Middle frontal gyrus (tissue), 1 donor: ENCODE results near the gene JKAMP.

Experiments
- DNase-seq: peaks from one replicate; pipeline ENCODE4 v3.0.0-alpha.2; 2015; ENCODE audit warnings: low spot score; ENCODE audit errors: extremely low spot score

The JKAMP gene

GRCh38 chr14:59481407-59481806 lies 2.9 kb upstream of the JKAMP start:
- DNase-seq, result no peak

DNA sequence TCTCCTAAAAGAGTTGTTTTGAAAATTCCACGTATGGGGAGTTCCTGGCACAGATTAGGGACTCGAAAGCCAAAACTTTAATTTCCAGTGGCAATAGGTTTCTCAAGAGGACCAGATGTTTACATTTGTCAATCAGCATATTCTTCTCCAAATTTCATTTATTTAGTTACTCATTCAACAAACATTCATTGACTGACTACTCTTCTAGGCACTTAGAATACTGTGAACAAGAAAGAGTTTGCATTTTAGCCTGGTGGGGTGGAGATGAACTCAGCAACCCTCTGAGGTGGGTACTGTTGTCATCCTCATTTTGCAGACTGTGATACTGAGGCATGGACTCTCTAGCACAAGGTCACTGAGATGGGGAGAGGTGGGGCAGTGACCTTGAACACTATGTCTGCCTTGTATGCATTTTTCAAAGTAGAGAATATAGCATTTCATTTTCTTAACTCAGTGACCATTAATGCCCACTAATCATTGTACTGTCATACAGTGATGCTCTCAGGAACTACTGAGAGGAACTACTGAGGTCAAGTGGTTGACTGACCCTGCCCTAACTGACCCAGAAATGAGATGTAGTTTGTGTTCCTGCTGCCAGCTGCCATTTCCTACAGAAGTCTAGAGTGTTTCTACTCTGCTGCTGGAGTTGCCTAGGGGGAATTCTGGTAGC lies 2.3 kb upstream of the JKAMP start:
- no peak for DNase-seq

DNA sequence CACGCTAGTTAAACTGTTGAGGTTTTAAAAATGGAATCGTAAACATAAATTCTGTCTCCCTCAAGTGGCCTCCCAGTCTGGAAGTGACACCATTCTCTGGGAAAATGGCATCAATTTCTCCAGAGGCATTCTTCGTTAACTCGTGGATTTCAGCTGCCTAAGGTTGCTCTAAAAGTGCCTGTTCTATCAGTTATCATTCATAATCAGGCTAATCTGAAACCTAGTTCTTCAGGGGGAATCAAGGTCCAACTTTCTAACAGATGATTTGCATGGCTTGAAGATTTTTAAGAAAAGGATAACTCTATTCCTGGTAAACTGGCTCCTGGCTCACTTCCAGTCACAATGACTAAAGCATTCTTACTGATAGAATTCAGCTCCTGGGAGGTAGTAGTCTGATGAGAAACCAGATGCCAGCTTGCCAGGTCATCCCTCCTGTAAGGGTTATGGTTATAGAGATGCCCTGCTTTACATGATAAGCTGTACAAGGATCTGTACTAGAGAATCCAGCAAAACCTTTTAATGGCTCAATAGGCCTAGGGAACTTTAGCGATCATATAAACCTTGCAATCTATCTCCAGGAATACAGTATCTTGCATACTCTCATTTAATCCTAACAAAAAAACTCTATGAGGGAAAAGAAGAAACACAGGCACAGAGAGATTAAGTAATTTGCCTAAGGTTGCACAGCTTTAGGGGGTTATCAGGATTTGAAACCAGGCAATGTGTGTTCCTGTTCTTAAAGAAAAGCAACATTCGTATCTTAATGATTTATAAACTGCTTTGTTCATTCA lies 1.6 kb upstream of the JKAMP start:
- no peak for DNase-seq

DNA sequence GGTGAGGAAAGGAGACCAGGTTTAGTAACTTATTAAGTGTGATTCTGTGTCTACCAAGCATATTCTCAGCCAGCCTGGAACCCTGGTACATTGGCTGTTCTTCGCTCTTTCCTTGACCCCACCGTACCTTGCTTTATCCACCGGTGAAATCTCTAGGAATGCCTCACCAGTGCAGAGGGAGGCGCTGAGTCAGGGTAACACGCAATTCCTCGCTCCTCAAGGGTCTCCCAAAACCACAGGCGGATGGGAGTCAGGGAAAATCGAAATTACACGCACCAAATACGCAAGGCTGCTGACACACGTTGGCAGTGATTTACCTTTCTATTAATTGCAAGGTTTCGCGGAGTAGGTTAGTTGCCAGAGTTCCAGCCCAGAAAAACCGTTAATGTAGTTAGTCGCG lies 954 bp upstream of the JKAMP start:
- no peak for DNase-seq

GRCh38 chr14:59484639-59485175 lies 390 bp downstream of the JKAMP start:
- no peak for DNase-seq

DNA sequence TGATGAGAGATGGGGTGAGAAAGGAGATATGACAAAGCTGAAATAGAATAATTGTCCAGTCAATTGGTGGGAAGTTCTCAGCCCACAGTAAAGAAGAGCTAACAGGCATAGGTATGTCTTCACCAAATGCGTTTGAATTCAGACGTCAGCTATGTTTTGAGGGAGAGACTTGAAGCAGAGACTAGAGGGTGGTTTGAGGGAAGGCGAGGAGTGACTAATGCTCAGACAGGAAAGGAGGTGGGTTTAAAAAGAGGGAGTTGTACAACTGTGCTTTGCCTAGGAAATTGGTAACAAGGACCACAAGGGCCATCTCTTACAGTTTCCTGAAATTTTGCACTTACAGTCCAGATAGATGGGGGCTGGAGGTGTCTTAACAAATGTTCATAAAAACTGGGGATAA lies 6.4 kb downstream of the JKAMP start:
- DNase-seq, result no peak

DNA sequence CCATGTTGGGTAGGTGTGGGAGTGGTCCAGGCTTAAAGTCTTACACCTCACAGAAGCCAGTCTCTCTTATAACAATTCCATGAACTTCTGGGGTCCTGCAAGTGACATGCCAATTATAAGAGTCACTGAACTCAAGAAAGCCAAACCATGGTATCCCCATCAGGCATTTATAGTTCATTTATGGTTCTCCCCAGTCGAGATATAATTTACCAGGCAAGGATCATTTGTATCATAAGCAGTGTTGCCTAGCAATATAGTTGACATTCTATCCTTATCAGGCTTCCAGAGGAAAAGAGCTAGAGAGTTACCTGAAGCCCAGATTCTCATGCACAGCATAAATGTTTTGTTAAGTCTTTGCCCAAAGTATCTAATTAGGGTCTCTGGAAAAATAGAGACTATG lies 8.1 kb downstream of the JKAMP start:
- DNase-seq, result no peak

DNA sequence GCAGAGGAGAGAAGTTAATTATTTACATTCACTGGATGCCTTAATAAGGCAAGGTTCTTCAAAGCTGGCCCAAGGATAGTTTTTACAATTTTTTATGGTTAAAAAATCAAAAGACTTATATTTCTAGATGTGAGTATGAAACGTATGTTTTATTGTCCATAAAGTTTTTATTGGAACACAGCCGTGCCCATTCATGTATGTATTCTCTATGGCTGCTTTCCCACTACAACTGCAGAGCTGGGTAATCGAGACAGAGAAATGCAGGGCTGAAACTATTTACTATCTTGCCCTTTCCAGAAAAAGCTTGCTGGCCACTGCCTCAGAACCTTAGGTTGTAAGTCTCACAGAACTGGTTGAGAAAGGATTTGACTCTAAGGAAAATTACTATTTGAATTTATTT lies 16.4 kb downstream of the JKAMP start:
- no peak for DNase-seq

GRCh38 chr14:59503256-59503655 lies 18.9 kb downstream of the JKAMP start:
- no peak for DNase-seq

- no peak for DNase-seq
Observed at GRCh38 chr14:59507063-59507751, 22.9 kb downstream of the JKAMP start.

GRCh38 chr14:59507752-59508103 lies 23.4 kb downstream of the JKAMP start:
- DNase-seq, result no peak

GRCh38 chr14:59509101-59509500 lies 24.8 kb downstream of the JKAMP start:
- DNase-seq, result no peak

DNA sequence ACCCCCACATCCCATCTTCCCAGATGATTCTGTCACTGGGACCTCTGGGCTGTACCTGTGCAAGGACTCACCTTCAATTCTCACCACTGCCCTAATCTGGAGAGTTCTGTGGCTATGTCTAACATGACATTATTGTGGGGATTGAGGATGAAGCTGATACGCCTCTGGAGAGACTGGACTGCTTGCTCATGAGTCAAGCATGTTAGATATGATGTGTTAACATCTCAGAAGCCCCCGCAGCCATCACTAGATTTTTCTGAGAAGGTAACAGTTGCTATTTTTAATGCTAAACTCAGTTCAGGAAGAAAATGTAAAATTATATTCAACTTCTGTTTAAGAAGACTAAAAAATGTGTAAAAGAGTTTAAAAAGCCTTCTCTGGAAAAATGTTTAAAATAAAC lies 25.7 kb downstream of the JKAMP start:
- DNase-seq, result no peak

- DNase-seq, result no peak
Observed at GRCh38 chr14:59510966-59511365, 26.6 kb downstream of the JKAMP start.

GRCh38 chr14:59511916-59512575 lies 27.7 kb downstream of the JKAMP start:
- DNase-seq, result no peak

GRCh38 chr14:59520224-59520623 lies 35.9 kb downstream of the JKAMP start:
- no peak for DNase-seq

DNA sequence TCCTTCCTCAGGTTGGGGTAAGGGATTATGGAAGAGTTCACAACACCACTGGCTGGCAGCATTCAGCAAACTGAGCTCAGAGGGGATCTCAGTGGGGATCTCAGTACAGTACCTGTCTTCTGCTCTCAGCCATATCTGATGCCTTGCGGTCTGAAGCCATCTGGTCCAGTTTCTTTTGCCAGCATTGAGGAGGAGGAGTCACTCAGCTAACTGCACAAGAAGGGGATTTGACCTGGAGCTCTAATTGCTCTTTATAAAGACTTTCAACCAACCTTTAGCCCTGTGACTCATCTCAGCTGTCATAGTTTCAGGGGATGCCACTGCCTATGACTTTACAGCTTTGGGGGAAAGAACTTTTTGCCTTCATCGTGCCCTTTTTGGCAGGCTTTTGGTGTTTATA lies 44.9 kb downstream of the JKAMP start:
- no peak for DNase-seq

DNA sequence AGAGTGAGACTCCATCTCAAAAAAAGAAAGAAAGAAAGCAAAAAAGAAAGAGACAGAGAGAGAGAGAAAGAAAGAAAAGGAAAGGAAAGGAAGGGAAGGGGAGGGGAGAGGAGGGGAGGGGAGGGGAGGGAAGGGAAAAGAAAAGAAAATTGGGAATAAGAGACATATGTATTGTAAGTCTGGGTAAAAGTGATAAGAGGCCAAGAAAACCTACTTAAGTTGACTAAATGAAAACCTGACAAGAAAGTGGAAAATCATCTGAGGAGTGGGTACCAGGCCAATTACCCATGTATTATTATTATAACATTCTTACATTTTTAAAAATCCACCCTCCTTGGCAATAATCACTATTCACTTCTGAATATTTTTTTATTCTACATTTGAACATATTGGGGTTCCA lies 46.0 kb downstream of the JKAMP start:
- no peak for DNase-seq

DNA sequence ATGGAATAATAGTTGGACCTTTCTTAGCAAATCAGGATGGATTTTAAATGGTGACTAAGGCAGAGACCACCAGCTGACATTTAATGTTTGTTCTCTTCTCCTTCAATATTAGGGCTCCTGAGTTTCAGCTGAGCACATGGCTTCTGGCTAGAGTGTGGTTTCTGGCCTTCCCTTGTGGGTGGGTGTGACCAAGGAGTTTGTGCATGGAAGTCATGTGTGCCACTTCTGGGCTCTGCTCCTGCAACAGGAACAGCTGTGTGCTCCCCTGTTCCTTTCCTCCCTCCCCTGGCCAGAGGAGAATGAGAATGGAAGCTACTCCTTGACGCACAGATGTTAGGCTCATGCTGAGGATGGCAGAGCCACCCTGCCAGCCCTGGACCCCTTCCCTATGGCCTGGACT lies 48.1 kb downstream of the JKAMP start:
- no peak for DNase-seq

GRCh38 chr14:59534361-59534987 lies 50.2 kb downstream of the JKAMP start:
- DNase-seq, result no peak

- no peak for DNase-seq
Observed at GRCh38 chr14:59537476-59537875, 53.2 kb downstream of the JKAMP start.
